H9 (cell line): ENCODE measurements around the gene RPS27L. TPM values are rescaled to one million over a fixed set of nuclear protein-coding genes. Genes with fewer than 3 reads are reported as not detected.

Experiments
- DNase-seq: peaks from one replicate; pipeline ENCODE4 v3.0.0-alpha.2; 2017
- H2AFZ ChIP-seq: one replicate; pipeline ENCODE4 v1.6.1; 2013; ENCODE audit warnings: mild to moderate bottlenecking, low read length, control low read depth, moderate library complexity
- H2AK5ac ChIP-seq: 2 replicates; pipeline ENCODE4 v1.6.1; 2013; ENCODE audit warnings: low read length, control low read depth, mixed read lengths; ENCODE audit not compliant: insufficient read length
- H2BK120ac ChIP-seq: one replicate; pipeline ENCODE4 v1.6.1; 2013; ENCODE audit warnings: low read depth, mild to moderate bottlenecking, low read length, control low read depth, inconsistent platforms; ENCODE audit not compliant: poor library complexity, severe bottlenecking
- H2BK12ac ChIP-seq: 2 replicates; pipeline ENCODE4 v1.6.1; 2013; ENCODE audit warnings: low read length, control low read depth, mixed read lengths, low read depth; ENCODE audit not compliant: insufficient read length
- H2BK15ac ChIP-seq: 2 replicates; pipeline ENCODE4 v1.6.1; 2013; ENCODE audit warnings: low read depth, low read length, control low read depth
- H2BK20ac ChIP-seq: one replicate; pipeline ENCODE4 v1.6.1; 2013; ENCODE audit warnings: low read depth, mild to moderate bottlenecking, low read length, control low read depth, inconsistent platforms; ENCODE audit not compliant: poor library complexity, severe bottlenecking
- H2BK5ac ChIP-seq: 2 replicates; pipeline ENCODE4 v1.6.1; 2013; ENCODE audit warnings: low read length, control low read depth, mixed read lengths; ENCODE audit not compliant: insufficient read length
- H3K14ac ChIP-seq: 2 replicates; pipeline ENCODE4 v1.6.1; 2013; ENCODE audit warnings: low read length, control low read depth; ENCODE audit not compliant: insufficient read depth
- H3K18ac ChIP-seq: 2 replicates; pipeline ENCODE4 v1.6.1; 2013; ENCODE audit warnings: low read depth, mild to moderate bottlenecking, mixed read lengths, low read length, control low read depth; ENCODE audit not compliant: insufficient read length
- H3K23ac ChIP-seq: 2 replicates; pipeline ENCODE4 v1.6.1; 2013; ENCODE audit warnings: low read length, control low read depth, mixed read lengths, low read depth; ENCODE audit not compliant: insufficient read length
- H3K23me2 ChIP-seq: 2 replicates; pipeline ENCODE4 v1.6.1; 2013; ENCODE audit warnings: low read depth, mild to moderate bottlenecking, mixed read lengths, low read length, control low read depth; ENCODE audit not compliant: insufficient read length, poor library complexity, severe bottlenecking
- H3K27ac ChIP-seq: 2 replicates; pipeline ENCODE4 v1.5.1; 2013; ENCODE audit warnings: low read length, control low read depth, mixed read lengths, low read depth; ENCODE audit not compliant: insufficient read length
- H3K27me3 ChIP-seq: 2 replicates; pipeline ENCODE4 v1.6.1; 2013; ENCODE audit warnings: low read length, control low read depth, inconsistent platforms; ENCODE audit not compliant: insufficient read depth
- H3K4ac ChIP-seq: 2 replicates; pipeline ENCODE4 v1.6.1; 2013; ENCODE audit warnings: low read depth, mild to moderate bottlenecking, control low read depth, inconsistent platforms, low read length, moderate library complexity
- H3K4me1 ChIP-seq: 2 replicates; pipeline ENCODE4 v1.6.1; 2013; ENCODE audit warnings: low read length, control low read depth, inconsistent platforms; ENCODE audit not compliant: insufficient read depth
- H3K4me2 ChIP-seq: 2 replicates; pipeline ENCODE4 v1.6.1; 2013; ENCODE audit warnings: low read length, control low read depth, mixed read lengths; ENCODE audit not compliant: insufficient read length, insufficient read depth
- H3K56ac ChIP-seq: 2 replicates; pipeline ENCODE4 v1.6.1; 2013; ENCODE audit warnings: low read depth, mild to moderate bottlenecking, mixed read lengths, low read length, control low read depth; ENCODE audit not compliant: insufficient read length
- H3K79me1 ChIP-seq: 2 replicates; pipeline ENCODE4 v1.6.1; 2013; ENCODE audit warnings: low read depth, mild to moderate bottlenecking, moderate library complexity, low read length, control low read depth, inconsistent platforms; ENCODE audit not compliant: insufficient read depth, poor library complexity, severe bottlenecking
- H3K79me2 ChIP-seq: 2 replicates; pipeline ENCODE4 v1.6.1; 2013; ENCODE audit warnings: low read length, control low read depth, inconsistent platforms; ENCODE audit not compliant: insufficient read depth
- H3K9ac ChIP-seq: 2 replicates; pipeline ENCODE4 v1.6.1; 2013; ENCODE audit warnings: low read length, control low read depth, mixed read lengths; ENCODE audit not compliant: insufficient read length; ENCODE audit errors: extremely low read depth
- H3K9me3 ChIP-seq: one replicate; pipeline ENCODE4 v1.6.1; 2013; ENCODE audit warnings: low read depth, low read length, inconsistent platforms; ENCODE audit not compliant: control insufficient read depth
- H3T11ph ChIP-seq: one replicate; pipeline ENCODE4 v1.6.1; 2013; ENCODE audit warnings: mild to moderate bottlenecking, low read length, control low read depth, inconsistent platforms
- H4K20me1 ChIP-seq: one replicate; pipeline ENCODE4 v1.6.1; 2013; ENCODE audit not compliant: control insufficient read depth, insufficient read length, insufficient read depth
- H4K5ac ChIP-seq: 2 replicates; pipeline ENCODE4 v1.6.1; 2013; ENCODE audit warnings: low read depth, mild to moderate bottlenecking, mixed read lengths, low read length, control low read depth; ENCODE audit not compliant: insufficient read length
- H4K8ac ChIP-seq: replicated peaks from 2 replicates; pipeline ENCODE4 v1.6.1; 2013; ENCODE audit warnings: low read length, control low read depth, mixed read lengths, low read depth; ENCODE audit not compliant: insufficient read length
- H4K91ac ChIP-seq: 2 replicates; pipeline ENCODE4 v1.6.1; 2013; ENCODE audit warnings: low read depth, mild to moderate bottlenecking, moderate library complexity, mixed read lengths, low read length, control low read depth; ENCODE audit not compliant: insufficient read length
- H3K27ac Mint-ChIP-seq, 3 experiments: 2 replicates in 2 of 3; 3 replicates in 1 of 3; pipeline ENCODE4 v1.8.0; 2020 to 2021; ENCODE audit warnings: mixed read lengths in 3 of 3, mild to moderate bottlenecking in 1 of 3, moderate library complexity in 1 of 3
- H3K27me3 Mint-ChIP-seq: 2 replicates; pipeline ENCODE4 v1.8.0; 2021; ENCODE audit warnings: low read depth, mild to moderate bottlenecking, moderate library complexity, mixed read lengths
- H3K36me3 Mint-ChIP-seq, 3 experiments: 2 replicates in 2 of 3; 3 replicates in 1 of 3; pipeline ENCODE4 v1.8.0; 2020 to 2021; ENCODE audit warnings: low read depth in 3 of 3, mixed read lengths in 3 of 3; ENCODE audit not compliant: insufficient read depth in 1 of 3
- H3K4me1 Mint-ChIP-seq, 2 experiments: 2 replicates each; pipeline ENCODE4 v1.8.0; 2020; ENCODE audit warnings: mixed read lengths in 2 of 2
- H3K4me3 Mint-ChIP-seq, 2 experiments: 2 replicates in 1 of 2; 3 replicates in 1 of 2; pipeline ENCODE4 v1.8.0; 2020 to 2021; ENCODE audit warnings: mild to moderate bottlenecking in 2 of 2, mixed read lengths in 2 of 2, moderate library complexity in 1 of 2
- H3K9me3 Mint-ChIP-seq, 2 experiments: 2 replicates in 1 of 2; 3 replicates in 1 of 2; pipeline ENCODE4 v1.8.0; 2020; ENCODE audit warnings: mild to moderate bottlenecking in 2 of 2, mixed read lengths in 2 of 2, moderate library complexity in 1 of 2
- CTCF ChIP-seq: fragments of 200-600 bp; sonication (generic); conservative IDR thresholded peaks from 3 replicates; pipeline ENCODE4 v1.8.0; 2021; ENCODE audit warnings: antibody characterized with exemption, mild to moderate bottlenecking
- WGBS: extraction: QIAGEN DNeasy Blood & Tissue Kit; methylation state at CpG from one replicate; pipeline ENCODE4 v1.1.7; 2013; ENCODE audit warnings: missing lambda C conversion rate, low lambda C conversion rate, mixed read lengths; ENCODE audit not compliant: insufficient read length; ENCODE audit errors: extremely low coverage; 5-methylcytosine and 5-hydroxymethylcytosine counted together
- total RNA-seq: library from RNA; stranded (reverse); gene quantifications from 2 replicates; pipeline ENCODE4 v1.2.1, GENCODE V29; 2021

RPS27L gene
- total RNA-seq, 1 experiment from 2014 or later: 180 TPM

- H3K9ac ChIP-seq: no peak overlapping the region
- no peak overlapping the region for H2BK12ac ChIP-seq
- H3K23ac ChIP-seq: no peak overlapping the region
- Mint-ChIP-seq H3K9me3 (no peaks in the 10 kb centered on the region), H3K36me3 (peaks cover 0 to 6% (median 3%) of the 10 kb centered on the region in 3 experiments; a peak in 5 of 7 replicates), H3K4me1 (peaks cover 21 to 27% of the 10 kb centered on the region in 2 experiments), H3K27ac (peak overlapping the region in 1 of 3 experiments; percentile 25; a peak in 2 of 7 replicates), H3K4me3 (no peak overlapping the region), H3K27me3 (no peaks in the 10 kb centered on the region)
- no peak overlapping the region for H2BK20ac ChIP-seq
- H2BK5ac ChIP-seq: no peak overlapping the region
- no peak overlapping the region for H3K56ac ChIP-seq
- no peaks in the 10 kb centered on the region for H3K4me1 ChIP-seq
- H3K14ac ChIP-seq: no peak overlapping the region
- 0 out of 2 replicates have a peak, but pooled peaks cover 2% of the 10 kb centered on the region for H3K79me2 ChIP-seq
- H2AK5ac ChIP-seq: no peak overlapping the region
- no CpG with 5 or more reads among the region's 9 CpGs for WGBS
- H3K23me2 ChIP-seq: no peaks in the 10 kb centered on the region
- no peak overlapping the region for H4K8ac ChIP-seq
- no peaks in the 10 kb centered on the region for H4K20me1 ChIP-seq
- H3K79me1 ChIP-seq: no peaks in the 10 kb centered on the region
- no peak overlapping the region for H3K4ac ChIP-seq
- no peak overlapping the region for H2BK120ac ChIP-seq
- H3K18ac ChIP-seq: no peak overlapping the region
- no peak for DNase-seq
- no peak overlapping the region for H2BK15ac ChIP-seq
- H3K27ac ChIP-seq: no peak overlapping the region
- H4K91ac ChIP-seq: no peak overlapping the region
- H2AFZ ChIP-seq: no peak overlapping the region
- no peak overlapping the region for H3K4me2 ChIP-seq
- no peak for TF ChIP-seq CTCF
- H3T11ph ChIP-seq: no peak overlapping the region
- no peak overlapping the region for H4K5ac ChIP-seq
- no peaks in the 10 kb centered on the region for H3K9me3 ChIP-seq
- H3K27me3 ChIP-seq: no peaks in the 10 kb centered on the region
Observed at GRCh38 chr15:63203451-63204090, 46.3 kb upstream of the RPS27L start.
